MM.1S (cell line): ENCODE data around the gene TNIP1.

Experiments
- DNase-seq: peaks from one replicate; pipeline ENCODE4 v3.0.0-alpha.2; 2015
- H2AFZ ChIP-seq: fragments of 300-600 bp; sonication (generic); 2 replicates; pipeline ENCODE4 v1.6.0; 2016; ENCODE audit warnings: antibody characterized with exemption, low read length
- H3F3A ChIP-seq: fragments of 300-600 bp; sonication (generic); 2 replicates; pipeline ENCODE4 v1.6.1; 2016; ENCODE audit warnings: mild to moderate bottlenecking, antibody characterized with exemption, low read length, moderate library complexity, mixed read lengths; ENCODE audit not compliant: insufficient read depth
- H3K27ac ChIP-seq: fragments of 300-600 bp; sonication (generic); 2 replicates; pipeline ENCODE4 v1.5.1; 2016; ENCODE audit warnings: mild to moderate bottlenecking, low read length
- H3K27me3 ChIP-seq: fragments of 300-600 bp; sonication (generic); replicated peaks from 2 replicates; pipeline ENCODE4 v1.6.0; 2016; ENCODE audit warnings: low read length; ENCODE audit not compliant: insufficient read depth
- H3K36me3 ChIP-seq: fragments of 300-600 bp; sonication (generic); replicated peaks from 2 replicates; pipeline ENCODE4 v1.6.1; 2016; ENCODE audit warnings: mild to moderate bottlenecking, low read length, mixed read lengths; ENCODE audit not compliant: insufficient read depth
- H3K4me1 ChIP-seq: fragments of 300-600 bp; sonication (generic); 2 replicates; pipeline ENCODE4 v1.6.1; 2016; ENCODE audit warnings: low read length, mixed read lengths
- H3K4me2 ChIP-seq: fragments of 300-600 bp; sonication (generic); 2 replicates; pipeline ENCODE4 v1.6.0; 2016; ENCODE audit warnings: low read depth, low read length
- H3K4me3 ChIP-seq: fragments of 300-600 bp; sonication (generic); 2 replicates; pipeline ENCODE4 v1.5.1; 2016; ENCODE audit warnings: low read length, mixed read lengths
- H3K79me2 ChIP-seq: fragments of 300-600 bp; sonication (generic); 2 replicates; pipeline ENCODE4 v1.6.1; 2016; ENCODE audit warnings: mixed run types, low read length, mixed read lengths
- H3K9ac ChIP-seq: fragments of 300-600 bp; sonication (generic); 2 replicates; pipeline ENCODE4 v1.6.1; 2016; ENCODE audit warnings: low read length, mixed read lengths
- H3K9me2 ChIP-seq: fragments of 300-600 bp; sonication (generic); replicated peaks from 2 replicates; pipeline ENCODE4 v1.6.1; 2016; ENCODE audit warnings: mild to moderate bottlenecking, low read length, mixed read lengths; ENCODE audit not compliant: insufficient read depth
- H3K9me3 ChIP-seq: fragments of 300-600 bp; sonication (generic); replicated peaks from 2 replicates; pipeline ENCODE4 v1.6.1; 2016; ENCODE audit warnings: mild to moderate bottlenecking, low read length, mixed read lengths; ENCODE audit not compliant: insufficient read depth
- H4K20me1 ChIP-seq: fragments of 300-600 bp; sonication (generic); 2 replicates; pipeline ENCODE4 v1.6.1; 2016; ENCODE audit warnings: mild to moderate bottlenecking, low read length, moderate library complexity, mixed read lengths; ENCODE audit not compliant: insufficient read depth
- CTCF ChIP-seq: fragments of 300-600 bp; sonication (generic); IDR thresholded peaks from 2 replicates; pipeline ENCODE4 v1.5.1; 2016; ENCODE audit warnings: antibody characterized with exemption, low read length, mixed read lengths
- EZH2 ChIP-seq: fragments of 300-600 bp; sonication (generic); optimal IDR thresholded peaks from 2 replicates; pipeline ENCODE3; 2017; ENCODE audit warnings: low read depth, mild to moderate bottlenecking, antibody characterized with exemption, low read length, mixed read lengths
- EZH2phosphoT487 ChIP-seq: fragments of 300-600 bp; sonication (generic); IDR thresholded peaks from 2 replicates; pipeline ENCODE4 v1.6.1; 2018; ENCODE audit warnings: antibody characterized with exemption, low read length

TNIP1 gene

GRCh38 chr5:151008210-151008491 lies 72.7 kb downstream of the TNIP1 start:
- no peaks in the 10 kb centered on the region for H3K9me2 ChIP-seq
- no peak for DNase-seq
- no peak overlapping the region for H3K4me3 ChIP-seq
- H3K79me2 ChIP-seq = no peaks in the 10 kb centered on the region
- no peaks in the 10 kb centered on the region for H3K36me3 ChIP-seq
- TF ChIP-seq EZH2 (no peak), CTCF (no peak), EZH2phosphoT487 (no peak)
- no peaks in the 10 kb centered on the region for H4K20me1 ChIP-seq
- H2AFZ ChIP-seq = no peak overlapping the region
- H3K4me2 ChIP-seq = no peak overlapping the region
- H3F3A ChIP-seq = no peaks in the 10 kb centered on the region
- H3K4me1 ChIP-seq = no peaks in the 10 kb centered on the region
- no peaks in the 10 kb centered on the region for H3K27me3 ChIP-seq
- no peak overlapping the region for H3K9ac ChIP-seq
- H3K27ac ChIP-seq = no peak overlapping the region
- no peaks in the 10 kb centered on the region for H3K9me3 ChIP-seq

DNA sequence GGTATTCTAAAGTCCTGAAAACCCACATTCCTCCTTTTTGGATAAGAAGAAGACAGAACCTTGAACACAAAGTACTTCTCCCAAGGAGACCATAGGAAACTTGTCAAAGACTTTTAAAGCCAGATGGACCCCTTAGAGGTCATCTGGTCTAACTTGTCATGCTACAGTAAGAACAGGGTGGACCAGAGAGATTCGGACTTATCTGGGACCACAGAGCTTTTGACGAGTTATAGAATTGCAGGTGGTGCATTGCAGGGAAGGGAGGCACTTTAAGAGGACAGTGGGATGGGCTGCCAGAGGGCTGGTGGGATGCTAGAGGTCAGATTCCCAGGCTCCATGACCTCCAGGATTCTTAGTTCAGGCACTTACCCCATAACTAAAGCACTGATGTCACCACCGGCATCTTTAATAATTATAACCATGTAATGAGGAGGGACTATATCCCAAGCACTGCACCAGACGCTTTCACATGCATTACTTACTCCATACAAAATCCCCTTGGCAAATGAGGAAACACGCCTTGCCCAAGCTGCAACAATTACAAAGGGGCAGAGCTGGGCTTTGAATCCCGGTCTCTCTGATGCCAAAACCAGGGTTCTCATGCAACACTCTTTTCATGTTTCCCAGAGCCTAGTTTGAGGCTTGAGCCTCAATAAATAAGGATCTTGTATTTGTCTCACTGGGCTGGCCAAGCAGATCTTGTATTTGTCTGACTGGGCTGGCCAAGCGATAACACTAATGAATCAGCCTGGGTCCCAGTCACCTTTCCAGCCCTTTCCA lies 73.2 kb downstream of the TNIP1 start:
- H3K9me3 ChIP-seq = no peaks in the 10 kb centered on the region
- H3K4me1 ChIP-seq = no peaks in the 10 kb centered on the region
- no peak overlapping the region for H3K9ac ChIP-seq
- no peaks in the 10 kb centered on the region for H3K36me3 ChIP-seq
- no peaks in the 10 kb centered on the region for H4K20me1 ChIP-seq
- no peak for DNase-seq
- H3K27me3 ChIP-seq = no peaks in the 10 kb centered on the region
- no peaks in the 10 kb centered on the region for H3K9me2 ChIP-seq
- H3K27ac ChIP-seq = no peak overlapping the region
- no peaks in the 10 kb centered on the region for H3F3A ChIP-seq
- no peak for TF ChIP-seq CTCF
- TF ChIP-seq EZH2 = no peak
- TF ChIP-seq EZH2phosphoT487 = no peak
- no peak overlapping the region for H2AFZ ChIP-seq
- no peak overlapping the region for H3K4me2 ChIP-seq
- H3K4me3 ChIP-seq = no peak overlapping the region
- no peaks in the 10 kb centered on the region for H3K79me2 ChIP-seq

DNA sequence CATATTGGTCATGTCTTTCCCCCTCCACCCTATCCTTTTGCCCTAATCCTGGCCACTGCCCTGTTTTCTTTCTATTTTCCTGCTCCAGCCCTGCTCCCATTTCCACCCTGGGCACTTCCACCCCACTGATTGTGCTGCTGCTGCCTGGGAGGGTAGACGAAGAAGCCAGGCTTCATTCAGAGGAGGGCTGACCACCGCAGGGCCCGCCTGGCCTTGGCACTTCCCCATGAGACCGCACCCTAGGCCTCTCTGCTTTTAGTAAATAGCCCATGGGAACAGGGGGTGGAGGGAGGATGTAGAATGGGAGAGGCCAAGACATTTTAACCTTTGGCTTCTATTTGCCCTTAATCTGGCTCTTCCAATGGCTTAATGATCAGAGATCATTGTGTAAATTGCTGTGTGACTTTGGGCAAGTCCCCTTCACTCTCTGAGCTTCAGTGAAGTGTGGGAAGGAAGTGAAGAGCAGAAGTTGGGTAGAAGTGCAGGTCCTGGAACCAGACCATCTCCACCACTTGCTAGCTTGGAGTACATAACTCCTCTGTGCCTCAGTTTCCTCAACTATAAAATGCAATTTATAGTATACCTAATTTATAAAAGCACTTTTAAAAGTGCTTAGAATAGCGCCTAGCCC lies 74.0 kb downstream of the TNIP1 start:
- no peaks in the 10 kb centered on the region for H3K36me3 ChIP-seq
- no peaks in the 10 kb centered on the region for H3F3A ChIP-seq
- no peaks in the 10 kb centered on the region for H3K27me3 ChIP-seq
- no peak overlapping the region for H3K4me3 ChIP-seq
- no peak overlapping the region for H3K4me2 ChIP-seq
- H4K20me1 ChIP-seq = no peaks in the 10 kb centered on the region
- TF ChIP-seq EZH2 (no peak), EZH2phosphoT487 (no peak), CTCF (no peak)
- H3K4me1 ChIP-seq = no peaks in the 10 kb centered on the region
- no peak overlapping the region for H3K27ac ChIP-seq
- no peak overlapping the region for H2AFZ ChIP-seq
- no peak for DNase-seq
- H3K9ac ChIP-seq = no peak overlapping the region
- H3K9me3 ChIP-seq = no peaks in the 10 kb centered on the region
- H3K79me2 ChIP-seq = no peaks in the 10 kb centered on the region
- H3K9me2 ChIP-seq = no peaks in the 10 kb centered on the region
